ENCODE data around the gene MAN2A2.
"Not testable (repeated sequence)": the region's sequence is repeated elsewhere in the genome, so short reads cannot be mapped to it uniquely, and the experiment has no call there.

MAN2A2 gene

GRCh38 chr15:90922712-90923322, 19.7 kb downstream of the MAN2A2 start:
- DNase-seq, result not testable (repeated sequence)

GRCh38 chr15:90924375-90924774, 21.3 kb downstream of the MAN2A2 start:
- DNase-seq, result no peak

GRCh38 chr15:90926766-90927165, 23.7 kb downstream of the MAN2A2 start:
- not testable (repeated sequence) for DNase-seq

GRCh38 chr15:90928106-90928505, 25.0 kb downstream of the MAN2A2 start:
- not testable (repeated sequence) for DNase-seq

- DNase-seq, result no peak
Measured at GRCh38 chr15:90929246-90930019, 26.3 kb downstream of the MAN2A2 start.

GRCh38 chr15:90930861-90931574, 27.9 kb downstream of the MAN2A2 start:
- no peak for DNase-seq

- no peak for DNase-seq
Measured at GRCh38 chr15:90931575-90931827, 28.4 kb downstream of the MAN2A2 start.

GRCh38 chr15:90931828-90932659, 28.9 kb downstream of the MAN2A2 start, which contains the start of gene HDDC3:
HDDC3 (minus strand) TSS chr15:90932549; CDS start chr15:90932540, 9 bp downstream.
- DNase-seq, result peak; percentile 57

- no peak for DNase-seq
Measured at GRCh38 chr15:90932660-90932991, 29.5 kb downstream of the MAN2A2 start.

GRCh38 chr15:90933301-90933700, 30.2 kb downstream of the MAN2A2 start:
- DNase-seq, result no peak

- peak; percentile 77 for DNase-seq
Measured at GRCh38 chr15:90934256-90934948, 31.3 kb downstream of the MAN2A2 start.

- DNase-seq, result peak; percentile 72
Measured at GRCh38 chr15:90934949-90935751, 32.0 kb downstream of the MAN2A2 start, which contains the start of gene UNC45A. UNC45A (plus strand) TSS chr15:90935285; CDS start chr15:90935325, 40 bp downstream.

GRCh38 chr15:90936823-90937222, 33.7 kb downstream of the MAN2A2 start:
- no peak for DNase-seq

- DNase-seq, result no peak
Measured at GRCh38 chr15:90938261-90938660, 35.2 kb downstream of the MAN2A2 start.

GRCh38 chr15:90939756-90940155, 36.7 kb downstream of the MAN2A2 start:
- DNase-seq, result no peak

- no peak for DNase-seq
Measured at GRCh38 chr15:90941038-90941437, 37.9 kb downstream of the MAN2A2 start.

GRCh38 chr15:90942354-90943120, 39.4 kb downstream of the MAN2A2 start:
- no peak for DNase-seq

- DNase-seq, result no peak
Measured at GRCh38 chr15:90945091-90945490, 42.0 kb downstream of the MAN2A2 start.

GRCh38 chr15:90946538-90946937, 43.4 kb downstream of the MAN2A2 start:
- DNase-seq, result no peak

GRCh38 chr15:90946941-90947576, 44.0 kb downstream of the MAN2A2 start:
- no peak for DNase-seq

Measured in NCI-H748 treated with DMSO at 0.1 percent for 48 hours (cell line).